ENCODE results near the gene FBXL20.

The FBXL20 gene

DNA sequence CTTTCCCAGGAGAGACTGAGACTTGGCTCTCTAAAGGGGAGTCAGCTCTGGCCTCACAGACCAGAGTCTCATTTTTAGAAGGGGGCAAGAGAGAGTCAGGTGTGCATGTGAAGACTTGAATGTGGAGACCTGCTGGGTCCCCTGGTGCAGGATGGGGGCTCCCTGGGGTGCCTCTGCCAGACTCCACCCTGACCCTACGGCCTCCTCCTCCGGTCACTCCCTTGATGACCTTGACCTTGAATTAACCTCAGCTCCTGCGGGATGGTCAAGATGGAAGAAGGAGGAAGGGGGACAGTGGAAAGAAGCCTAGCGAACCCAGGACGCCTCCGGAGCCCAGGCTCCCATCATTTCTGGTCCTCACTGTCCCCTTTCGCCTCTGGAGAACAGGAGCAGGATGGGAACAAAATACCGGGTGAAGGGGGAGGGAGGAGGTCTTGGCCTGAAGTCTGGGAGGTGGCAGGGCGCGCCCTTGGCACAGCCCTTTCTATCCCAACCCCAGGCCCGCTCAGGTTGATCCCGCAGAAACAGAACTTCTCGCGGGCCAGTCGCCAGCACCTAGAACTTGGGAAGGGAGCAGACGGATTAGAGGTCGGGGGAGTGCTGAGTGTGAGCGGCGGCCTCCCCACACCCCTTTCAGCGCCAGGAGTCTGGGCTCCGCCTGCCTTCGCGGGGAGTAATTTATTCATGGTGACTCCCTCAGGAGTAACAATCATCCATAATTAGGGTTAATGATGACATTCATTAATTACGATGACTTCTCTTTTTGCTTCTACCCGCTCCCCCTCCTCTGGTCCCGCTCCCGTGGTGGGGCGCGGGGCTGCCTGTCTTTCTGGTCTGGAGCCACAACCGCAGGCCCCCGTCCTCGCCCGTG, 177.3 kb downstream of the FBXL20 start:
- TF ChIP-seq, protein P1, sequence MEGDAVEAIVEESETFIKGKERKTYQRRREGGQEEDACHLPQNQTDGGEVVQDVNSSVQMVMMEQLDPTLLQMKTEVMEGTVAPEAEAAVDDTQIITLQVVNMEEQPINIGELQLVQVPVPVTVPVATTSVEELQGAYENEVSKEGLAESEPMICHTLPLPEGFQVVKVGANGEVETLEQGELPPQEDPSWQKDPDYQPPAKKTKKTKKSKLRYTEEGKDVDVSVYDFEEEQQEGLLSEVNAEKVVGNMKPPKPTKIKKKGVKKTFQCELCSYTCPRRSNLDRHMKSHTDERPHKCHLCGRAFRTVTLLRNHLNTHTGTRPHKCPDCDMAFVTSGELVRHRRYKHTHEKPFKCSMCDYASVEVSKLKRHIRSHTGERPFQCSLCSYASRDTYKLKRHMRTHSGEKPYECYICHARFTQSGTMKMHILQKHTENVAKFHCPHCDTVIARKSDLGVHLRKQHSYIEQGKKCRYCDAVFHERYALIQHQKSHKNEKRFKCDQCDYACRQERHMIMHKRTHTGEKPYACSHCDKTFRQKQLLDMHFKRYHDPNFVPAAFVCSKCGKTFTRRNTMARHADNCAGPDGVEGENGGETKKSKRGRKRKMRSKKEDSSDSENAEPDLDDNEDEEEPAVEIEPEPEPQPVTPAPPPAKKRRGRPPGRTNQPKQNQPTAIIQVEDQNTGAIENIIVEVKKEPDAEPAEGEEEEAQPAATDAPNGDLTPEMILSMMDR (IDR thresholded peaks at IDR 0.05; ENCODE audit: unreplicated experiment in 3 of 3): no peak

DNA sequence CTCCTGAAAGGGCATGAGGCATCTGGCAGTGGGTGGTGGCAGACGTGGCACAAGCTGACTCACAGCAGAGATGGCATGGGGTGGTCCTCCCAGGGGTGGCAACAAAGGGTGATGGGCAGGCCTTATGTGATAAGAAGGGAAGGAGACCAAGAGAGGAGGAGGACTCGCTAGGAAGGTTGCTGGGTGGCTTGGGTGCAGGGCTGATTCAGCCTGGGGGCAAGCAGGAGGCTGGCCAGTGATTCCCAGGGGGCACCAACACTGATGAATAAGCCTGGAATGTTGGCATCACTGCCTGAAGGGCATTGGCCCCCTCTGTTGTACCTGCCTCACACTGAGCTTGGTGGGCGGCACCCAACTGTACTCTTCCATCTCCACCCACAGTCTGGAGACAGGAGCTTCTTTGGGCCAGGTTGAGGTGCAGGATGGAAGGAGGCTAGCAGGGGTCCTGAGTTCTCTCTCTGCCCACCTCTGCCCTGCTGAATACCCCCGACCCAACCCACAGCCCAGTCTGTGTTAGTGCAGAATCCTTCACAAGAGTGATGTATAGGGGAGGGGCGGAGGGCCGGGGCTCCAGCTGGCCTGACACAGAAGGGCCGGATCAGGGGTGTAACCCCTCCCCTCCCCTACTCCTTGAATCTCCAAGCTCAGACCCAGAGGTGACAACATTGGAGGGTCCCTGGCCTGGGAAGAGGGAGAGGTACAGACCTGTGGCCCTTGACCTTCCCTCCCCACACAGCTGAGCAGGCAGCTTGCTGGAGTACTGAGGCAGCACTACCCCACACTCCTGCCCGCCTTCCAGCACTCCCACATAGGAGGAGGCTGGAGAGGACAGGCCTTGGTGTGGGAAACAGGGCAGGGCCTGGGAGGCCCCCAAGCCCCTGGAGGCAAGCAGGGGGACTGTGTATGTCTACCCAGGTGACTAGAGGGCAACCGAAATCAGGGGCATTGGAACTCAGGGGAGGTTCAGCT, 178.3 kb downstream of the FBXL20 start:
- Mint-ChIP-seq H3K4me1 (peaks cover 20% of the 10 kb centered on the region), H3K27ac (peak overlapping the region in 2 of 3 experiments; percentile 18 to 57), H3K9me3 (no peaks in the 10 kb centered on the region), H3K4me3 (peak overlapping the region; percentile 80 to 91 (median 83)), H3K36me3 (ENCODE audit: low read depth) (no peaks in the 10 kb centered on the region), H3K27me3 (ENCODE audit: low read depth) (peaks cover 58% of the 10 kb centered on the region)
- TF ChIP-seq, protein P1 (IDR thresholded peaks at IDR 0.05; ENCODE audit: unreplicated experiment in 3 of 3): no peak

More for the DNA sequence above, 177.3 kb downstream of the FBXL20 start:
- H3K27ac Mint-ChIP-seq: peak overlapping the region in 2 of 3 experiments; percentile 18 to 57
- peaks cover 16% of the 10 kb centered on the region for H3K4me1 Mint-ChIP-seq
- no peaks in the 10 kb centered on the region for H3K9me3 Mint-ChIP-seq
- peaks cover 54% of the 10 kb centered on the region for H3K27me3 Mint-ChIP-seq (ENCODE audit: low read depth)
- H3K36me3 Mint-ChIP-seq (ENCODE audit: low read depth): no peaks in the 10 kb centered on the region
- H3K4me3 Mint-ChIP-seq: peak overlapping the region; percentile 80 to 91 (median 83)

DNA sequence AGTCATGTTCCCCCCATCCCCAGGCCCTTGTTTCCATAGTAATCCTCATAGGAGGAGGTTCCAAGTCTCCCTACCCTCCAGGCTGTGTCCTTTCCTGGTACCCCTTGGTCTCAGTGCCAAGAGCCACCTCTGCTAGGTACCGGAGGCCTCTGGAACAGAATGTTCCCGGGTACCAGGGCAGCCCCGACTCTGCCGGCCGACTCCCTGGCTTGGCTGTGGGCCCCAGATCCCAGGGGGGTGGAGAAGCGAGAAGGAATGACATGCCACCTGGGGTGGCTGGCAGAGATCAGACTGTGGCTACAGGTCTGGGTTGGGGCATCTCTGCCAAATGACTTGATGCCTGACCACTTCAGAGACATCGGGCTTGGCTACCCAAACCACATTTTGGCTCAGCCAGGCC, 179.3 kb downstream of the FBXL20 start:
- H3K4me1 Mint-ChIP-seq: peaks cover 20% of the 10 kb centered on the region
- TF ChIP-seq, protein P1 (IDR thresholded peaks at IDR 0.05; ENCODE audit: unreplicated experiment in 3 of 3): no peak
- H3K36me3 Mint-ChIP-seq (ENCODE audit: low read depth): no peaks in the 10 kb centered on the region
- H3K27me3 Mint-ChIP-seq (ENCODE audit: low read depth): peaks cover 57% of the 10 kb centered on the region
- H3K27ac Mint-ChIP-seq: no peak overlapping the region
- no peak overlapping the region for H3K4me3 Mint-ChIP-seq
- H3K9me3 Mint-ChIP-seq: no peaks in the 10 kb centered on the region

DNA sequence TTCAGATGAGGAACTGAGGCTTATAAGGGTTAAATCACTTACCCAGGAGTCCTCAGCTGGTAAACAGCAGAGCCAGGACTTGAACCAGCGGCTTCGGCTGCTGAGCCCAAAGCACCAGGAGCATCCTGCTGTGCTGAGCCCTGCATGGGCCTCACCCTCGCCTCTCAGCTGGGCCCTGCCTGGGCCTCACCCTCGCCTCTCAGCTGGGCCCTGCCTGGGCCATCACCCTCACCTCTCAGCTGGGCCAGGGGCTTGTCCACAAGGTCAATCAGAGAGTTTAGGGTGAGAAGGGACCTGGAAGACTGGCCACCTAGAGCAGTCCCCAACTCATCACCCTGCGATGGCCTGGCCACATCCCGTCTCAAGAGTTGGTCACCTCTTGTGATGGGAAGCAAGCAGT, 179.9 kb downstream of the FBXL20 start:
- TF ChIP-seq, protein P1 (IDR thresholded peaks at IDR 0.05; ENCODE audit: unreplicated experiment in 3 of 3): no peak
- peaks cover 1% of the 10 kb centered on the region for H3K36me3 Mint-ChIP-seq (ENCODE audit: low read depth)
- H3K4me3 Mint-ChIP-seq: no peak overlapping the region
- no peak overlapping the region for H3K27ac Mint-ChIP-seq
- no peaks in the 10 kb centered on the region for H3K9me3 Mint-ChIP-seq
- peaks cover 62% of the 10 kb centered on the region for H3K27me3 Mint-ChIP-seq (ENCODE audit: low read depth)
- H3K4me1 Mint-ChIP-seq: peaks cover 20% of the 10 kb centered on the region

DNA sequence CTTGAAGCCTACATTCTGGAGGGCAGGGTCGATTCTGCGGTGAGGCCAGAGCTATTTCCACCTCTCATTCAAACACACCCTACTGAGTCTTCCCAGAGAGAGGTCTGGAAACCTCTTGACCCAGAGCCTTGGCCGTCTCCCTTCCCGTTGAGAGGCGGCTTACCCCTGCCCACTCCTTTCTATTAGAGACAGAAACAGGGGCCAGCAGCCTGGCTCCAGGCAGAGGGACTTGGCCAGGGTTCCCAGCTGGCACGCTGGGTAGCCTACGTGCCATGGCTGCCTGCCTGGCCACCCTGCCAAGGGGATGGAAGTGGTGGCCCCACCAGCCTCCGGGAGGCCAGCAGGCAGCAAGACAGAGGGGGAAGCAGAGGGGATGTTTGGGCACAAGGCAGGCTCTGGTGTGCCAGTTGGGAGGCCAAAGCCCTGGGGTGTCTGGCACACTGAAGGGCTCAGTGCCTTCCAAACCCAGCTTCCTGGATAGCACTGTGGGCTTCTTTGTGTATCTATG, 181.7 kb downstream of the FBXL20 start:
- Mint-ChIP-seq H3K36me3 (ENCODE audit: low read depth) (peaks cover 7% of the 10 kb centered on the region), H3K9me3 (no peaks in the 10 kb centered on the region), H3K27ac (no peak overlapping the region), H3K4me1 (peaks cover 13% of the 10 kb centered on the region), H3K27me3 (ENCODE audit: low read depth) (peaks cover 61% of the 10 kb centered on the region), H3K4me3 (no peak overlapping the region)
- TF ChIP-seq, protein P1 (IDR thresholded peaks at IDR 0.05; ENCODE audit: unreplicated experiment in 3 of 3): no peak
